HG03565 (cell line): ENCODE data around the gene PRR5L.
A peak's percentile ranks its signal among the peaks of the same experiment; 100 is the strongest.

ENCODE experiments used
- ATAC-seq: cut with Tn5 transposase; IDR thresholded peaks from one replicate; pipeline ENCODE4 v1.9.1; 2021; ENCODE audit warnings: mild to moderate bottlenecking, moderate library complexity; ENCODE audit not compliant: unreplicated experiment

The PRR5L gene

GRCh38 chr11:36354221-36355003 lies 58.3 kb downstream of the PRR5L start:
- ATAC-seq: peak; percentile 84

GRCh38 chr11:36356201-36356600 lies 60.1 kb downstream of the PRR5L start:
- peak; percentile 54 for ATAC-seq

GRCh38 chr11:36357831-36358230 lies 61.7 kb downstream of the PRR5L start:
- ATAC-seq: no peak

- ATAC-seq: no peak
Observed at GRCh38 chr11:36358436-36358835, 62.3 kb downstream of the PRR5L start.

- ATAC-seq: peak; percentile 31
Observed at GRCh38 chr11:36360318-36360717, 64.2 kb downstream of the PRR5L start.

GRCh38 chr11:36360826-36361415 lies 64.8 kb downstream of the PRR5L start:
- ATAC-seq: peak; percentile 2

GRCh38 chr11:36361472-36361871 lies 65.4 kb downstream of the PRR5L start:
- ATAC-seq: no peak

- no peak for ATAC-seq
Observed at GRCh38 chr11:36361901-36362391, 65.9 kb downstream of the PRR5L start.

GRCh38 chr11:36362902-36363301 lies 66.8 kb downstream of the PRR5L start:
- no peak for ATAC-seq

GRCh38 chr11:36363361-36364268 lies 67.5 kb downstream of the PRR5L start:
- ATAC-seq: no peak

GRCh38 chr11:36364551-36365325 lies 68.7 kb downstream of the PRR5L start:
- ATAC-seq: no peak

- ATAC-seq: no peak
Observed at GRCh38 chr11:36365907-36366306, 69.8 kb downstream of the PRR5L start.

- ATAC-seq: no peak
Observed at GRCh38 chr11:36367806-36368680, 72.0 kb downstream of the PRR5L start.

GRCh38 chr11:36371181-36371580 lies 75.1 kb downstream of the PRR5L start:
- no peak for ATAC-seq

GRCh38 chr11:36371590-36371989 lies 75.5 kb downstream of the PRR5L start:
- no peak for ATAC-seq

- no peak for ATAC-seq
Observed at GRCh38 chr11:36372101-36372771, 76.1 kb downstream of the PRR5L start.

- no peak for ATAC-seq
Observed at GRCh38 chr11:36373016-36374010, 77.2 kb downstream of the PRR5L start.

GRCh38 chr11:36374726-36375125 lies 78.6 kb downstream of the PRR5L start:
- ATAC-seq: no peak
